GM13976 (cell line): ENCODE measurements around the gene ILK.

Experiments used
- DNase-seq: peaks from one replicate; pipeline ENCODE4 v3.0.0; 2012; ENCODE audit warnings: low spot score
- CTCF ChIP-seq: IDR thresholded peaks from 2 replicates; pipeline ENCODE4 v1.5.1; 2012; ENCODE audit warnings: borderline replicate concordance, mild to moderate bottlenecking; ENCODE audit not compliant: insufficient read depth; ENCODE audit errors: extremely low read depth, missing control alignments, control extremely low read depth
- in situ Hi-C: fragments of 300-500 bp; cut with MboI; formaldehyde crosslinking; loops from one replicate; pipeline ENCODE4 v1.12.0; 2022; ENCODE audit warnings: low sequenced_read_pairs, mixed read lengths, inconsistent platforms; ENCODE audit not compliant: unreplicated experiment

ILK gene

GRCh38 chr11:6572215-6572614 is 31.4 kb upstream of the ILK start:
- no peak for TF ChIP-seq CTCF
- no peak for DNase-seq
- in situ Hi-C loops, result no loop called here

DNA sequence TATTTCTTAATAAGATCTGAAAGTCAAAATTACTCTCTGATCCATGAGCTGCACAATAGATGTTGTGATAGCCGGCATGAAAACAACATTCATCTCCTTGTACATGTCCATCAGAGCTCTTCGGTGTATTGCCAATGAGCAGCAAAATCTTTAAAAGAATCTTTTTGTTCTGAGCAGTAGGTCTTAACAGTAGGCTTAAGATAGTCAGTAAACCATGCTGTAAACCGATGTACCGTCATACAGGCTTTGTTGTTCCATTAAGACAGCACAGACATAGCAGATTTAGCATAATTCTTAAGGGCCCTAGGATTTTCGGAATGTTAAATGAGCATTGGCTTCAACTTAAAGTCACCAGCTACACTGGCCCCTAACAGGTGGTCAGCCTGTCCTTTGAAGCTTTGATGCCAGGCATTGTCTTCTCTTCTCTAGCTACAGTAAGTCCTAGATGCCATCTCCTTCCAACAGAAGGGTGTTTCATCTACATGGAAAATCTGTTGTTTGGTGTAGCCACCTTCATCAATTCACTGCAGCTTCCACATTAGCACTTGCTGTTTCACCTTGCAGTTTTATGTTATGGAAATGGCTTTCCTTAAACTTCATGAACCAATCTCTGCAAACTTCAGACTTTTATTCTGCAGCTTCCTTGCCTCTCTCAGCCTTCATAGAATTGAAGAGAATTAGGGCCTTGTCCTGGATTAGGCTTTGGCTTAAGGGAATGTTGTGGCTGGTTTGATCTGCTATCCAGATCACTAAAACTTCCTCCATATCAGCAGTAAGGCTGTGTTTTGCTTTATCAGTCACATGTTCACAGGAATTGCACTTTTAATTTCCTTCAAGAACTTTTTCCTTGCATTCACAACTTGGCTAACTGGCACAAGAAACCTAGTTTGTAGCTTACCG is 28.5 kb upstream of the ILK start:
- TF ChIP-seq CTCF, result no peak
- no peak for DNase-seq
- in situ Hi-C loops, result no loop called here

GRCh38 chr11:6576471-6577373 is 26.9 kb upstream of the ILK start:
- DNase-seq, result no peak
- in situ Hi-C loops, result no loop called here

DNA sequence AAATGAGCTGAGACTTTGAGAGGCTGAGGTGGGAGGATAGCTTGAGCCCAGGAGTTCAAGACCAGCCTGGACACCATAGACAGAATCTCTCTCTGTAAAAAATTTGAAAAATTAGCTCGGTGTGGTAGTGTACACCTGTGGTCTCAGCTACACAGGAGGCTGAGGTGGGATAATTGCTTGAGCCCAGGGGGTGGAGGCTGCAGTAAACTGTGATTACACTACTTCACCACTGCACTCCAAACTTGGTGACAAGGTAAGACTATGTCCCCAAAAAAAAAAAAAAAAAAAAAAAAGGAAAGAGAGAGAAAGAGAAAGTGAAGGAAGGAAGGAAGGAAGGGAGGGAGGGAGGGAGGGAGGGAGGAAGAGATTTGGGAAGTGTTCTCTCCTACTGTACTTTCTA is 25.4 kb upstream of the ILK start:
- in situ Hi-C loops, result no loop called here
- no peak for DNase-seq
- no peak for TF ChIP-seq CTCF

More at GRCh38 chr11:6576471-6577373, 26.9 kb upstream of the ILK start:
- TF ChIP-seq CTCF, result no peak

GRCh38 chr11:6579681-6580080 is 23.9 kb upstream of the ILK start:
- no peak for DNase-seq
- in situ Hi-C loops, result no loop called here
- no peak for TF ChIP-seq CTCF

DNA sequence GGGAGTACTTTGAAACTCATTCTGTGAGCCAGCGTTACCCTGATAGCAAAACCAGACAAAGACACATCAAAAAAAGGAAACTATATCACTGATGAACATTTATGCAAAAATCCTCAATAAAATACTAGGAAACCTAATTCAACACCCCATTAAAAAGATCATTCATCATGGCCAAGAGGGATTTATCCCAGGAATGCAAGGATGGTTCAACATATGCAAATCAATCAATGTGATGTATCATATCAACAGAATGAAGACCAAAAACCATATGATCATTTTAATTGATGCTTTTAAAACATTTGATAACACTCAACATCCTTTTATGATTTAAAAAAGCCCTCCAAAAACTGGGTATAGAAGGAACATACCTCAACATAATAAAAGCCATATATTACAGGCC is 20.0 kb upstream of the ILK start:
- in situ Hi-C loops, result no loop called here
- TF ChIP-seq CTCF, result no peak
- no peak for DNase-seq
